ENCODE measurements around the gene M1AP.

- no peak for TF ChIP-seq POLR2AphosphoS5 (IDR thresholded peaks at IDR 0.05; ENCODE audit: insufficient read depth in 1 of 2, low read depth in 1 of 2)
- TF ChIP-seq POLR2A (IDR thresholded peaks at IDR 0.05), result no peak
Measured at GRCh38 chr2:74676331-74676730, 28.2 kb upstream of the M1AP start.
